WI38 (cell line): ENCODE measurements around the gene NOP10.
"Not testable (repeated sequence)": the region's sequence is repeated elsewhere in the genome, so short reads cannot be mapped to it uniquely, and the experiment has no call there.

Experiments
- H3K4me3 ChIP-seq: 2 replicates; pipeline ENCODE4 v1.5.1; 2011; ENCODE audit warnings: low read depth, mild to moderate bottlenecking, control low read depth, low read length
- CTCF ChIP-seq: IDR thresholded peaks from 2 replicates; pipeline ENCODE4 v1.5.1; 2012; ENCODE audit warnings: low read depth, mild to moderate bottlenecking, control low read depth, low read length

The NOP10 gene

GRCh38 chr15:34342737-34343575 is at the start of gene NOP10, which contains the start of gene NUTM1:
NOP10 (minus strand) TSS chr15:34343136; CDS start chr15:34343073, 63 bp downstream.
NUTM1 (plus strand) TSS chr15:34343315; CDS start chr15:34343697, 382 bp downstream.
- peak; percentile 76 for TF ChIP-seq CTCF
- peak within 1 kb of the TSS; percentile 91 for H3K4me3 ChIP-seq

GRCh38 chr15:34389594-34390086 is 46.7 kb upstream of the NOP10 start:
- not testable (repeated sequence) for H3K4me3 ChIP-seq

DNA sequence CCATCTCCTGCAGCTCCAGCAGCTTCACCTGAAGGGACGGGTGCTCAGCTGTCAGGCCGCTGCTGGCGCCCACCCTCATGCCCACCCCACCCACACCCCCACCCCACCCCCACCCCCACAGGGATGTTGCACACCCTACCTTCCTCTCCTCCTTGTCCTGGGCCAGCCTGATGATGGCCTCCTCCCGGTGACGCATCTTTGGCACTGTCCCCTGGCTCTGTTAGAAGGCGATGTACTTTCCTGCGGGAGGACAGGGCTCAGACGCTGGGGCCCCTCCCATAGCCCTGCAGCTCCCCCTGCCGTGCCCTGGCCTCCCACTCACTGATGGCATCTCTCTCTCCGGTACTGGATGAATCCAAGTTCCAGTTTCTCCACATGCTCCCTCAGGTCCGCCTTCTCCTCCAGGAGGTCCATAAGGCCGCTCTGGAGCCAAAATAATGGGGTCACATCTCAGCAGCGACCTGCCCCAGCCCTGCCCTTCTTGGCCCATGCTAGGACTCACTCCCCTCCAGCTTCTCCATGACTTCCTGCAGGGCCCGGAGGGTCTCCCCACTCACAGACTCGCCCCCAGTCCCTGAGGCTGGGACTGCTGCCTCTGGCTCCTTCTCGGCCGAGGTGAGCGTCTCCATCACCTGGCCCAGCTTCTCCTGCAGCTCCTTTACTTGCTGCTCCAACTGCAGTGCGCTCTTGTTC is 39.0 kb upstream of the NOP10 start:
- H3K4me3 ChIP-seq = not testable (repeated sequence)

DNA sequence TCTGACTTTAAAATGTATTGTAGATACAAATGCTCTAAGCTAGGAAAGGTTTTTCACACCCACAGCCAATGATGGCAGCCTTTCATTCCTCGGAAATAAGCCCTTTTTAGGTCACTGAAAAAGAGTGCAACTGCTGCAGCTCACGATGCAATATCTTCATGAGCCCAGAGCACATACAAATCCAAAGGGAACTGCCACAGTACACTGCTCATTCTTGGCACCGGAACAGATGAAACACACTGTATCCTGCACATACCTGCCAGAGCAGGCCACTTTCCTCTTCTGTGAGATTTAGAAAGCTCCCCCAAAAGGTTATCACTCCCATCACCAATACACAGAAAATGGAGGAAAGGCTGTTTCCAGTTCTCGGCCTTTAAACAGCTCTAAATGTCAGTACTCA is 37.6 kb upstream of the NOP10 start:
- not testable (repeated sequence) for H3K4me3 ChIP-seq

GRCh38 chr15:34376856-34377255 is 33.9 kb upstream of the NOP10 start:
- no peak for TF ChIP-seq CTCF
- no peak overlapping the region for H3K4me3 ChIP-seq

DNA sequence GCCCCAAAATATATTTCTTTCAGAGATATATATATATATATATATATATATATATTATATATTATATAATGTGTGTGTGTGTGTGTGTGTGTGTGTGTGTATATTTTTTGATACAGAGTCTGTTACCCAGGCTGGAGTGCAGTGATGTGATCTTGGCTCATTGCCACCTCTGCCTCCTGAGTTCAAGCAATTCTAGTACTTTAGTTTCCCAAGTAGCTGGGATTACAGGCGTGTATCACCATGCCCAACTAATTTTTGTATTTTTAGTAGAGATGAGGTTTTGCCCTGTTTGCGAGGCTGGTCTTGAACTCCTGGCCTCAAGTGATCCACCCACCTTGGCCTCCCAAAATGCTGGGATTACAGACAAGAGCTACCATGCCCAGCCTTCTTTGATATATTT is 32.6 kb upstream of the NOP10 start:
- H3K4me3 ChIP-seq = not testable (repeated sequence)

GRCh38 chr15:34374816-34375215 is 31.9 kb upstream of the NOP10 start:
- no peak for TF ChIP-seq CTCF
- no peak overlapping the region for H3K4me3 ChIP-seq

GRCh38 chr15:34373951-34374350 is 31.0 kb upstream of the NOP10 start:
- no peak for TF ChIP-seq CTCF
- H3K4me3 ChIP-seq = no peak overlapping the region

DNA sequence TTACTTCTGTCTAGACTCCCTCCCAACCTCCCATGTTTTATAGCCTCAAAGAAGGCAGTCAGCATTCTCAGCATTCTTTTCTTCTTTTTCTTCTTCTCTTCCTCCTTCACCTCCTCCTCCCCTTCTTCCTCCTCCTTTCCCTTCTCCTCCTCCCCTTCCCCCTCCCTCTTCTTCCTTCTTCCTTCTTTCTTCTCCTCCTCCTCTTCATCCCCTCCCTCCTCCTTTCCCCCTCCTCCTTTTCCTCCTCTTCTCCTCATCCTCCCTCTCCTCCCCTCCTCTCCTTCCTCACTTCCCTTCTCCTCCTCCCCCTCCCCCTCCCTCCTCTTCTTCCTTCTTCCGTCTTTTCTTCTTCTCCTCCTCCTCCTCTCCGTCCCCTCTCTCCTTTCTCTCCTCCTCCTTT is 27.7 kb upstream of the NOP10 start:
- no peak for TF ChIP-seq CTCF
- H3K4me3 ChIP-seq = no peak overlapping the region
